Spleen (tissue), 11 donors: ENCODE measurements around the gene RIOK1. TPM values are rescaled to one million over a fixed set of nuclear protein-coding genes. Genes with fewer than 3 reads are reported as not detected.

Experiments used
- DNase-seq: peaks from one replicate; pipeline ENCODE4 v3.0.0-alpha.2; 2020
- H3K27ac ChIP-seq, 8 donors: fragments of 200-600 bp; sonication (generic) in 7 of 8; 1 replicate in 4 of 8; 2 replicates in 4 of 8; pipeline versions ENCODE4 v1.5.0 to v1.8.0; 2016 to 2021; ENCODE audit warnings: inconsistent platforms in 4 of 8, mild to moderate bottlenecking in 4 of 8, moderate library complexity in 1 of 8
- H3K27me3 ChIP-seq, 7 donors: fragments of 200-600 bp; sonication (generic) in 6 of 7; replicated peaks in 1 of 7; 1 replicate in 4 of 7; 2 replicates in 3 of 7; pipeline versions ENCODE4 v1.5.0 to v1.8.0; 2016 to 2021; ENCODE audit warnings: inconsistent platforms in 3 of 7, mild to moderate bottlenecking in 1 of 7
- H3K36me3 ChIP-seq, 6 donors: fragments of 200-600 bp; sonication (generic) in 5 of 6; 1 replicate in 4 of 6; 2 replicates in 2 of 6; pipeline versions ENCODE4 v1.5.0 to v1.8.0; 2016 to 2021; ENCODE audit warnings: inconsistent platforms in 2 of 6
- H3K4me1 ChIP-seq, 6 donors: fragments of 200-600 bp; sonication (generic) in 5 of 6; 1 replicate in 3 of 6; 2 replicates in 3 of 6; pipeline versions ENCODE4 v1.5.0 to v1.8.0; 2016 to 2021; ENCODE audit warnings: inconsistent platforms in 3 of 6
- H3K4me3 ChIP-seq, 8 donors: fragments of 200-600 bp; sonication (generic) in 7 of 8; 1 replicate in 4 of 8; 2 replicates in 4 of 8; pipeline versions ENCODE4 v1.5.0 to v1.8.0; 2016 to 2021; ENCODE audit warnings: inconsistent platforms in 4 of 8, mild to moderate bottlenecking in 4 of 8, moderate library complexity in 2 of 8
- H3K9me3 ChIP-seq, 8 donors: fragments of 200-600 bp; sonication (generic) in 7 of 8; 1 replicate in 4 of 8; 2 replicates in 4 of 8; pipeline versions ENCODE4 v1.5.0 to v1.8.0; 2016 to 2021; ENCODE audit warnings: inconsistent platforms in 4 of 8
- POLR2A ChIP-seq, 3 donors: fragments of 450-650 bp; IDR thresholded peaks; one replicate each; pipeline ENCODE4 v1.5.1; 2017; ENCODE audit warnings: antibody characterized with exemption in 3 of 3, mild to moderate bottlenecking in 1 of 3
- POLR2AphosphoS5 ChIP-seq, 3 donors: sonication (generic); formaldehyde crosslinking; IDR thresholded peaks; one replicate each; pipeline ENCODE4 v1.5.1; 2017; ENCODE audit warnings: antibody characterized with exemption in 3 of 3
- WGBS, 5 donors: extraction: QIAGEN DNeasy Blood & Tissue Kit in 3 of 5; methylation state at CpG; one replicate each; pipeline versions ENCODE4 v1.1.5 to v1.1.7; 2013 to 2018; 5-methylcytosine and 5-hydroxymethylcytosine counted together
- intact Hi-C: fragments of 100-400 bp; cut with DNase I; formaldehyde crosslinking; loops from one replicate; pipeline ENCODE4 v1.15.0; 2023; ENCODE audit warnings: low total_unique reads
- polyA plus RNA-seq, 3 donors: library from polyadenylated mRNA; stranded (reverse); fragments of 200-250 nt; gene quantifications; one replicate each; pipeline ENCODE4 v1.2.1, GENCODE V29; 2013
- total RNA-seq, 7 donors: library from RNA; depleted of rRNA in 3 of 7; stranded (reverse); fragments of >200 nt in 3 of 7; fragmentation: NEBNext Ultra II Directional in 4 of 7; extraction: Animal tissue kit (Norgen Biotek cat#: 25700) in 4 of 7; gene quantifications; one replicate each; pipeline versions ENCODE4 v1.1.0 to v1.2.1, GENCODE V29; 2016 to 2021
- TF ChIP-seq, protein P1 (sequence below), 11 experiments: fragments of 200-600 bp in 7 of 11; fragments of 450-650 bp in 4 of 11; sonication (generic) in 4 of 11; IDR thresholded peaks in 8 of 11; conservative IDR thresholded peaks in 3 of 11; 1 replicate in 7 of 11; 2 replicates in 4 of 11; pipeline versions ENCODE4 v1.4.0 to v1.8.0; 2016 to 2021; ENCODE audit warnings: antibody characterized with exemption in 11 of 11, inconsistent platforms in 4 of 11, mild to moderate bottlenecking in 1 of 11
- donor health status: healthy with polysubstance abuse.
- donor health status: DM: no; HTN: no; CAD: no; lungs with moderate emphysema.
- donor health status: DM: no; HTN: no; CAD: no.
- donor health status: Bipolar disorder and iron deficiency.
- donor health status: healthy.
- donor health status: DM: no; HTN: no; CAD: no.
- donor health status: DM: yes; HTN: yes; CAD: no.

The RIOK1 gene
- total and polyA plus RNA-seq, 10 donors, result 12.7 to 26.6 (median 18.5) TPM

DNA sequence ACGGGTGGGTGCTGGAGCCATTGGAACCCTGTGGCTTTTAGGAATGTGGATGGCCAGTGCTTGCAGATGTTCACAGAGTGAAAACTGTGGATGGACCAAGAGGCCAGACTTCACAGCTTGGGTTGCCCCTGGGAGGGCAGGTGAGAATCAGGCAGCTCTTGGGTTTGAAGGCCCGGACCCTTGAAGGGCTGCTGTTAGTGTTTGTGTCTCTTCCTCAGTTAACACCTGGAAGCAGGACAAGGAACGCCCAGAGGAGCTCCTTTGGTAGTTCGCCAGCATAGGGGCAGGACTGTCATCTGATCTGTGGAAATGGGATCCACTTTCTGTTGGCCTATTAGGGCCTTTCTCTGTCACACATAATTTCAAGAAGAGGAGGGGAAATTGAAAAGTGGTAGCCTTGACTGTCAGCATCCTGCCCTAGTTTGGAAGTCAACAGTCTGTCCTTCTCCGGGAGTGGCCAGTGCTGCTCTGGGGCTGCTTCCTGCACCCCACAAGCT lies 43.6 kb downstream of the RIOK1 start:
- H3K9me3 ChIP-seq, result peaks cover 0 to 15% (median 0%) of the 10 kb centered on the region in 8 donors
- no peak overlapping the region for H3K4me3 ChIP-seq
- no peak for DNase-seq
- H3K27me3 ChIP-seq, result peaks cover 0 to 6% (median 0%) of the 10 kb centered on the region in 7 donors
- H3K36me3 ChIP-seq, result no peaks in the 10 kb centered on the region
- intact Hi-C loops, result no loop called here
- H3K27ac ChIP-seq, result no peak overlapping the region
- TF ChIP-seq, protein P1, sequence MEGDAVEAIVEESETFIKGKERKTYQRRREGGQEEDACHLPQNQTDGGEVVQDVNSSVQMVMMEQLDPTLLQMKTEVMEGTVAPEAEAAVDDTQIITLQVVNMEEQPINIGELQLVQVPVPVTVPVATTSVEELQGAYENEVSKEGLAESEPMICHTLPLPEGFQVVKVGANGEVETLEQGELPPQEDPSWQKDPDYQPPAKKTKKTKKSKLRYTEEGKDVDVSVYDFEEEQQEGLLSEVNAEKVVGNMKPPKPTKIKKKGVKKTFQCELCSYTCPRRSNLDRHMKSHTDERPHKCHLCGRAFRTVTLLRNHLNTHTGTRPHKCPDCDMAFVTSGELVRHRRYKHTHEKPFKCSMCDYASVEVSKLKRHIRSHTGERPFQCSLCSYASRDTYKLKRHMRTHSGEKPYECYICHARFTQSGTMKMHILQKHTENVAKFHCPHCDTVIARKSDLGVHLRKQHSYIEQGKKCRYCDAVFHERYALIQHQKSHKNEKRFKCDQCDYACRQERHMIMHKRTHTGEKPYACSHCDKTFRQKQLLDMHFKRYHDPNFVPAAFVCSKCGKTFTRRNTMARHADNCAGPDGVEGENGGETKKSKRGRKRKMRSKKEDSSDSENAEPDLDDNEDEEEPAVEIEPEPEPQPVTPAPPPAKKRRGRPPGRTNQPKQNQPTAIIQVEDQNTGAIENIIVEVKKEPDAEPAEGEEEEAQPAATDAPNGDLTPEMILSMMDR (IDR thresholded peaks at IDR 0.05 in 8 of 11, conservative IDR thresholded peaks at IDR 0.05 in 3 of 11), result no peak
- peak in 2 of 3 donors; percentile 8 to 44 for TF ChIP-seq POLR2AphosphoS5 (IDR thresholded peaks at IDR 0.05)
- peaks cover 0 to 26% (median 15%) of the 10 kb centered on the region in 6 donors for H3K4me1 ChIP-seq
- WGBS, 5 donors, result 70 to 77% (median 75%) methylated on average over 5 of the region's 5 CpGs

DNA sequence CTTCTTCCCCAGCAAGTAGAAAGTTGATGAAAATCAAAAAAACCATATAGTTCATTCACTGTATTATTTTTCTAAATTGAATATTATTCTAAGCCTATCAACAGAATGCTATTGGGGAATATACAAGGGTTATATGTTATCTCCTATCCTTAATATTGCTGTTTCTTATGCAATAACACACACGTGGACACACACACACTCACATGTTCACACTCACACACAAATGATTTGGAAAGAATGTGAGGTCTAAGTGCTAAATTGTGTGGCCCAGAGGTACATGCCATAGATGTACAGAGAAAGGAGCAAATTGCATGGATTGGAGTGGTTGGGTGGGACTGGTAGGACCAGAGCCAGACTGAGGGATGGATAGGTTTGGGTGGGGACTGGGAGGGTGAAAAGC lies 45.1 kb downstream of the RIOK1 start:
- 69 to 79% (median 73%) methylated on average over 1 of the region's 1 CpG for WGBS, 5 donors
- peaks cover 5 to 42% (median 21%) of the 10 kb centered on the region in 6 donors for H3K4me1 ChIP-seq

DNA sequence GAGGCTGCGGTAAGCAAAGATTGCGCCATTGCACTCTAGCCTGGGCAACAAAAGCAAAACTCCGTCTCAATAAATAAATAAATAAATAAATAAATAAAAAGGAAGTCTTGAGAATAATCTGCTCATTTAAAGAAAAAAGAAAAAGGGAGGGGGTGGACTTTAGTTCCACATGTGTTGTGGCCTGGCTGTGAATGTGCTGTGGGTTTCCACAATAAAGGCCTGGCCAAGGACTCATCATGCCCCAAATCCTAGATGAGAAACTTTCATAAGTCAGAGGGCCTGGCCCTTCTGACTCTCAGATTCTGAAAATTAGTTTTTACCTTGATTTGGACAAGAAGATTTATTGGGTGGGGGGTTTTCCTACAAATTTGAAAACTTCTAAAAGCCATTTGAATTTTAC lies 48.4 kb downstream of the RIOK1 start:
- no peaks in the 10 kb centered on the region for H3K36me3 ChIP-seq
- DNase-seq, result no peak
- H3K4me1 ChIP-seq, result peaks cover 0 to 33% (median 13%) of the 10 kb centered on the region in 6 donors
- peak overlapping the region in 1 of 8 donors; percentile 5 for H3K27ac ChIP-seq
- no peak overlapping the region for H3K4me3 ChIP-seq
- no peak for TF ChIP-seq POLR2A (IDR thresholded peaks at IDR 0.05)
- TF ChIP-seq POLR2AphosphoS5 (IDR thresholded peaks at IDR 0.05), result no peak
- TF ChIP-seq, protein P1 (IDR thresholded peaks at IDR 0.05 in 8 of 11, conservative IDR thresholded peaks at IDR 0.05 in 3 of 11), result no peak
- H3K9me3 ChIP-seq, result peaks cover 0 to 23% (median 0%) of the 10 kb centered on the region in 8 donors
- 85 to 100% (median 88%) methylated on average over 3 of the region's 3 CpGs for WGBS, 5 donors
- peaks cover 0 to 5% (median 0%) of the 10 kb centered on the region in 7 donors for H3K27me3 ChIP-seq
- intact Hi-C loops, result no loop called here

More for the DNA sequence above, 45.1 kb downstream of the RIOK1 start:
- DNase-seq, result no peak
- TF ChIP-seq, protein P1 (IDR thresholded peaks at IDR 0.05 in 8 of 11, conservative IDR thresholded peaks at IDR 0.05 in 3 of 11), result no peak
- TF ChIP-seq POLR2A (IDR thresholded peaks at IDR 0.05) (no peak), POLR2AphosphoS5 (IDR thresholded peaks at IDR 0.05) (no peak)
- peaks cover 0 to 15% (median 0%) of the 10 kb centered on the region in 8 donors for H3K9me3 ChIP-seq
- intact Hi-C loops, result no loop called here
- no peak overlapping the region for H3K4me3 ChIP-seq
- H3K27me3 ChIP-seq, result peaks cover 0 to 3% (median 0%) of the 10 kb centered on the region in 7 donors
- H3K27ac ChIP-seq, result no peak overlapping the region
- H3K36me3 ChIP-seq, result no peaks in the 10 kb centered on the region

DNA sequence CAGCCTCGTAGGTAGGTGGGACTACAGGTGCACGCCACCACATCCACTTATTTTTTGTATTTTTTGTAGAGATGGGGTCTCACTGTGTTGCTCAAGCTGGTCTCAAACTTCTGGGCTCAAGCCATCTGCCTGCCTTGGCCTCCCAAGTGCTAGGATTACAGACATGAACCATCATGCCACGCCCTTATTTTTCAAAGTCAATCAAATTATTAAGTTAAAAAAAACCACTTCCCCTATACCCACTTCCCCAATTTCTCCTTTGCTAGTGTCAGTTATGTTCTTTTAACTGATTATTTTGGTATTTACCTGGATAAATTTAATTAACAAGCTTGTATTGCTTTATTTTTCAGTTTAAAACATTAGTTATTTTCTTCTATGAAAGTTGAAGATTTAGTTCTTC lies 49.6 kb downstream of the RIOK1 start:
- DNase-seq, result no peak
- Histone ChIP-seq H3K27ac (peak overlapping the region in 4 of 8 donors; percentile 44 to 72 (median 54)), H3K27me3 (peaks cover 0 to 5% (median 0%) of the 10 kb centered on the region in 7 donors), H3K36me3 (no peaks in the 10 kb centered on the region), H3K9me3 (peaks cover 0 to 23% (median 0%) of the 10 kb centered on the region in 8 donors), H3K4me3 (no peak overlapping the region), H3K4me1 (peaks cover 0 to 28% (median 10%) of the 10 kb centered on the region in 6 donors)
- 50 to 72% (median 52%) methylated on average over 3 of the region's 3 CpGs for WGBS, 5 donors
- intact Hi-C loops, result no loop called here
- TF ChIP-seq, protein P1 (IDR thresholded peaks at IDR 0.05 in 8 of 11, conservative IDR thresholded peaks at IDR 0.05 in 3 of 11), result no peak
- TF ChIP-seq POLR2AphosphoS5 (IDR thresholded peaks at IDR 0.05), result no peak
- no peak for TF ChIP-seq POLR2A (IDR thresholded peaks at IDR 0.05)
